ENCODE data around the gene GPR18. TPM values are rescaled to one million over a fixed set of nuclear protein-coding genes. Genes with fewer than 3 reads are reported as not detected.

The GPR18 gene
- total and polyA plus RNA-seq, 9 of the 15 experiments (the other 6 are each of a cell fraction or from before 2014, with no cell fraction given) = 0.75 TPM; not detected in 8

GRCh38 chr13:99299256-99299919, 41.2 kb upstream of the GPR18 start:
- H3K27me3 ChIP-seq (ENCODE audit: control insufficient read depth in 2 of 2, insufficient read depth in 2 of 2, low read length in 2 of 2) = no peaks in the 10 kb centered on the region
- WGBS (ENCODE audit: insufficient coverage, low coverage, missing lambda C conversion rate) = 35% methylated on average over 4 of the region's 4 CpGs
- H3K36me3 ChIP-seq (ENCODE audit: control insufficient read depth, insufficient read depth, low read length) = peaks cover 22% of the 10 kb centered on the region
- H3K4me2 ChIP-seq (ENCODE audit: insufficient read depth, low read length) = no peak overlapping the region
- H3K4me3 ChIP-seq = no peak overlapping the region
- ChIA-PET POLR2A (no interaction called here), CTCF (ENCODE audit: low intra/inter-chr PET ratio) (no interaction called here)
- H3K79me2 ChIP-seq (ENCODE audit: control insufficient read depth, insufficient read depth, low read length) = peaks cover 13% of the 10 kb centered on the region
- no peak for TF ChIP-seq FOXK1 (CRISPR knock-in tag; IDR thresholded peaks at IDR 0.05; ENCODE audit: borderline replicate concordance)
- no peak for TF ChIP-seq ZFP1 (CRISPR knock-in tag; IDR thresholded peaks at IDR 0.05)
- no peak for TF ChIP-seq SFPQ (IDR thresholded peaks at IDR 0.05; ENCODE audit: low read depth, low read length)
- TF ChIP-seq, protein P1, sequence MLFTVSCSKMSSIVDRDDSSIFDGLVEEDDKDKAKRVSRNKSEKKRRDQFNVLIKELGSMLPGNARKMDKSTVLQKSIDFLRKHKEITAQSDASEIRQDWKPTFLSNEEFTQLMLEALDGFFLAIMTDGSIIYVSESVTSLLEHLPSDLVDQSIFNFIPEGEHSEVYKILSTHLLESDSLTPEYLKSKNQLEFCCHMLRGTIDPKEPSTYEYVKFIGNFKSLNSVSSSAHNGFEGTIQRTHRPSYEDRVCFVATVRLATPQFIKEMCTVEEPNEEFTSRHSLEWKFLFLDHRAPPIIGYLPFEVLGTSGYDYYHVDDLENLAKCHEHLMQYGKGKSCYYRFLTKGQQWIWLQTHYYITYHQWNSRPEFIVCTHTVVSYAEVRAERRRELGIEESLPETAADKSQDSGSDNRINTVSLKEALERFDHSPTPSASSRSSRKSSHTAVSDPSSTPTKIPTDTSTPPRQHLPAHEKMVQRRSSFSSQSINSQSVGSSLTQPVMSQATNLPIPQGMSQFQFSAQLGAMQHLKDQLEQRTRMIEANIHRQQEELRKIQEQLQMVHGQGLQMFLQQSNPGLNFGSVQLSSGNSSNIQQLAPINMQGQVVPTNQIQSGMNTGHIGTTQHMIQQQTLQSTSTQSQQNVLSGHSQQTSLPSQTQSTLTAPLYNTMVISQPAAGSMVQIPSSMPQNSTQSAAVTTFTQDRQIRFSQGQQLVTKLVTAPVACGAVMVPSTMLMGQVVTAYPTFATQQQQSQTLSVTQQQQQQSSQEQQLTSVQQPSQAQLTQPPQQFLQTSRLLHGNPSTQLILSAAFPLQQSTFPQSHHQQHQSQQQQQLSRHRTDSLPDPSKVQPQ (CRISPR knock-in tag; IDR thresholded peaks at IDR 0.05; ENCODE audit: borderline replicate concordance) = no peak
- TF ChIP-seq GTF2B (IDR thresholded peaks at IDR 0.05; ENCODE audit: extremely low read depth, insufficient read length) = no peak
- TF ChIP-seq USF1 (CRISPR knock-in tag; IDR thresholded peaks at IDR 0.05) = no peak
- H3K9ac ChIP-seq (ENCODE audit: insufficient read depth in 1 of 2, low read depth in 2 of 2, low read length in 2 of 2) = no peak overlapping the region
- FAIRE-seq (no peak), ATAC-seq (no peak), DNase-seq (ENCODE audit: extremely low read depth in 1 of 4, low spot score in 3 of 4) (no peak)
- peaks cover 3 to 7% of the 10 kb centered on the region in 2 experiments; a peak in 3 of 5 replicates for H3K4me1 ChIP-seq (replicated peaks in 1 of 2; ENCODE audit: control insufficient read depth in 2 of 2, insufficient read depth in 2 of 2, low read length in 2 of 2)
- H3K9me1 ChIP-seq (ENCODE audit: control insufficient read depth, insufficient read depth, low read length) = no peaks in the 10 kb centered on the region
- H2AFZ ChIP-seq (ENCODE audit: low read depth, low read length) = no peak overlapping the region
- no peaks in the 10 kb centered on the region for H4K20me1 ChIP-seq (replicated peaks; ENCODE audit: control insufficient read depth, insufficient read depth, low read length)
- H3K27ac ChIP-seq (ENCODE audit: extremely low read depth, low read depth, low read length) = no peak overlapping the region
- no TSS peak for BruUV-seq (replicated peaks)
- in situ Hi-C loops (cut with MboI) = no loop called here
- intact Hi-C loops (cut with micrococcal nuclease) = no loop called here
- no peaks in the 10 kb centered on the region for H3K9me3 ChIP-seq (replicated peaks; ENCODE audit: control insufficient read depth, insufficient read depth, low read depth, low read length)
